OCI-LY7 (cell line): Measurements from ENCODE around the gene MATK. TPM values are rescaled to one million over a fixed set of nuclear protein-coding genes. Genes with fewer than 3 reads are reported as not detected.
A peak's percentile ranks its signal among the peaks of the same experiment; 100 is the strongest.

Source experiments
- BruUV-seq: library from RNA; stranded (reverse); fragments of 400-500 nt; replicated peaks from 2 replicates; lab custom pipeline; 2021; lab: Mats Ljungman, UMichigan
- CTCF ChIA-PET: fragments of 300-600 bp; sonication (Branson Sonifier 250); formaldehyde crosslinking; loops from one replicate; lab custom pipeline; 2022; ENCODE audit warnings: antibody characterized with exemption; ENCODE audit not compliant: unreplicated experiment; lab: Charles Lee
- POLR2A ChIA-PET: fragments of 300-600 bp; sonication (Branson Sonifier 250); formaldehyde crosslinking; loops from one replicate; lab custom pipeline; 2022; ENCODE audit warnings: antibody characterized with exemption; lab: Charles Lee
- DNase-seq: peaks from one replicate; pipeline ENCODE4 v3.0.0-alpha.2; 2015; ENCODE audit warnings: low spot score
- H2AFZ ChIP-seq: fragments of 200-600 bp; sonication (generic), shearing (Covaris generic); 2 replicates; pipeline ENCODE4 v1.6.1; 2014; ENCODE audit warnings: mild to moderate bottlenecking, antibody characterized with exemption, low read length, moderate library complexity
- H3K27ac ChIP-seq: fragments of 200-600 bp; sonication (generic); 2 replicates; pipeline ENCODE4 v1.5.1; 2014; ENCODE audit warnings: mixed run types, low read depth, mild to moderate bottlenecking, moderate library complexity, low read length, inconsistent platforms; ENCODE audit not compliant: poor library complexity, severe bottlenecking
- H3K36me3 ChIP-seq: fragments of 200-600 bp; sonication (generic); 2 replicates; pipeline ENCODE4 v1.6.1; 2014; ENCODE audit warnings: mild to moderate bottlenecking, antibody characterized with exemption, low read length, moderate library complexity, mixed read lengths; ENCODE audit not compliant: insufficient read depth
- H3K4me1 ChIP-seq: fragments of 200-600 bp; sonication (generic); 2 replicates; pipeline ENCODE4 v1.5.1; 2014; ENCODE audit warnings: mild to moderate bottlenecking, low read length; ENCODE audit not compliant: insufficient read depth, poor library complexity, severe bottlenecking
- H3K4me2 ChIP-seq: fragments of 200-600 bp; sonication (generic); 2 replicates; pipeline ENCODE4 v1.6.1; 2014; ENCODE audit warnings: mild to moderate bottlenecking, low read length
- H3K4me3 ChIP-seq: fragments of 200-600 bp; sonication (generic); 2 replicates; pipeline ENCODE4 v1.5.1; 2014; ENCODE audit warnings: mild to moderate bottlenecking, low read depth, low read length; ENCODE audit not compliant: poor library complexity, severe bottlenecking
- H3K79me2 ChIP-seq: fragments of 200-600 bp; sonication (generic); 2 replicates; pipeline ENCODE4 v1.6.1; 2016; ENCODE audit warnings: low read depth, mild to moderate bottlenecking, low read length, moderate library complexity, mixed read lengths; ENCODE audit not compliant: insufficient read depth
- H3K9me2 ChIP-seq: fragments of 200-600 bp; sonication (generic); 2 replicates; pipeline ENCODE4 v1.6.1; 2016; ENCODE audit warnings: mild to moderate bottlenecking, low read length, mixed read lengths; ENCODE audit not compliant: insufficient read depth
- H3K9me3 ChIP-seq: fragments of 200-600 bp; sonication (generic); 2 replicates; pipeline ENCODE4 v1.6.1; 2014; ENCODE audit warnings: mild to moderate bottlenecking, mixed run types, low read length, mixed read lengths
- H4K20me1 ChIP-seq: fragments of 200-600 bp; sonication (generic); 2 replicates; pipeline ENCODE4 v1.6.1; 2014; ENCODE audit warnings: mild to moderate bottlenecking, antibody characterized with exemption, low read length, moderate library complexity, mixed read lengths; ENCODE audit not compliant: insufficient read depth
- CTCF ChIP-seq: fragments of 200-600 bp; sonication (generic); conservative IDR thresholded peaks from 2 replicates; pipeline ENCODE4 v1.5.1; 2014; ENCODE audit warnings: mild to moderate bottlenecking, antibody characterized with exemption, low read length, moderate library complexity, mixed read lengths
- EZH2phosphoT487 ChIP-seq: fragments of 200-600 bp; sonication (generic); IDR thresholded peaks from 2 replicates; pipeline ENCODE4 v1.6.1; 2018; ENCODE audit warnings: low read depth, borderline replicate concordance, mild to moderate bottlenecking, mixed run types, antibody characterized with exemption, low read length, moderate library complexity, mixed read lengths
- intact Hi-C: fragments of 100-400 bp; cut with micrococcal nuclease; formaldehyde crosslinking; loops from one replicate; pipeline ENCODE4 v1.10.0; 2022; ENCODE audit not compliant: unreplicated experiment
- total RNA-seq, 2 experiments: library from RNA; depleted of rRNA in 1 of 2; stranded (reverse); fragments of >200 nt in 1 of 2; shearing (Covaris generic) in 1 of 2; gene quantifications; 2 replicates each; pipeline ENCODE4 v1.2.3, GENCODE V29; 2014 to 2022

Gene MATK
- total RNA-seq, 2 experiments from 2014 or later: not detected

- H3K4me3 ChIP-seq: no peak overlapping the region
- POLR2A ChIA-PET: no interaction called here
- H4K20me1 ChIP-seq: no peaks in the 10 kb centered on the region
- H3K9me3 ChIP-seq: no peaks in the 10 kb centered on the region
- no peak for DNase-seq
- CTCF ChIA-PET: no interaction called here
- intact Hi-C loops: no loop called here
- no peak overlapping the region for H3K4me2 ChIP-seq
- H3K27ac ChIP-seq: no peak overlapping the region
- no peak overlapping the region for H2AFZ ChIP-seq
- TF ChIP-seq CTCF: no peak
- TF ChIP-seq EZH2phosphoT487: no peak
- H3K36me3 ChIP-seq: peaks cover 22% of the 10 kb centered on the region
- H3K9me2 ChIP-seq: no peaks in the 10 kb centered on the region
- H3K79me2 ChIP-seq: peaks cover 15% of the 10 kb centered on the region
- no TSS peak for BruUV-seq
- peaks cover 9% of the 10 kb centered on the region for H3K4me1 ChIP-seq
Measured at GRCh38 chr19:3765121-3765520, 21.1 kb downstream of the MATK start.

GRCh38 chr19:3762501-3763459, 23.4 kb downstream of the MATK start, which contains the start of gene MRPL54:
Gene MRPL54, plus strand, starts transcription at chr19:3762682. Its CDS starts 19 bp downstream, at chr19:3762701.
- TF ChIP-seq CTCF (no peak), EZH2phosphoT487 (no peak)
- ChIA-PET CTCF (interaction anchor here (0.5 kb wide), 1 partner anchor 296 kb away, joined by 3 read pairs; no protein-coding TSS in a partner anchor), POLR2A (interaction anchor here (0.5 to 1.2 kb wide), 8 partner anchors 22 to 1437 kb away, joined by 3 to 6 read pairs (median 4); partner anchors contain the start of gene EEF2)
- peak within 1 kb of the TSS; percentile 71 for H2AFZ ChIP-seq
- H3K4me3 ChIP-seq: peak within 1 kb of the TSS; percentile 77
- BruUV-seq: TSS peak; percentile 97
- H3K4me2 ChIP-seq: peak within 1 kb of the TSS; percentile 89
- H4K20me1 ChIP-seq: no peaks in the 10 kb centered on the region
- H3K4me1 ChIP-seq: peaks cover 9% of the 10 kb centered on the region
- intact Hi-C loops: loop anchor here (5.0 kb wide), 2 partner anchors 50 to 135 kb away; partner anchors contain the start of gene CACTIN
- peaks cover 37% of the 10 kb centered on the region for H3K36me3 ChIP-seq
- DNase-seq: peak; percentile 99
- peak within 1 kb of the TSS; percentile 83 for H3K27ac ChIP-seq
- H3K79me2 ChIP-seq: peaks cover 15% of the 10 kb centered on the region
- H3K9me3 ChIP-seq: no peaks in the 10 kb centered on the region
- H3K9me2 ChIP-seq: no peaks in the 10 kb centered on the region
